K562 (cell line): ENCODE data around the gene DIMT1.

Experiments used
- BRF1 ChIP-seq: IDR thresholded peaks from 3 replicates; pipeline ENCODE4 v1.6.1; 2011; ENCODE audit warnings: borderline replicate concordance, mild to moderate bottlenecking; ENCODE audit not compliant: insufficient read length; ENCODE audit errors: extremely low read depth
- E2F4 ChIP-seq: sonication (generic); formaldehyde crosslinking; IDR thresholded peaks from 2 replicates; pipeline ENCODE4 v1.8.0; 2022; ENCODE audit warnings: mild to moderate bottlenecking, low read depth, missing genetic modification reagents
- ETV5 ChIP-seq: sonication (generic); formaldehyde crosslinking; IDR thresholded peaks from 2 replicates; pipeline ENCODE4 v1.4.0; 2020; ENCODE audit warnings: low read depth, mild to moderate bottlenecking, missing genetic modification reagents
- FOXK1 ChIP-seq: sonication (generic); formaldehyde crosslinking; IDR thresholded peaks from 2 replicates; pipeline ENCODE4 v1.8.0; 2022; ENCODE audit warnings: missing genetic modification reagents, mild to moderate bottlenecking, borderline replicate concordance
- KDM4B ChIP-seq, 2 experiments: fragments of 450-650 bp in 1 of 2; sonication (generic) in 1 of 2; IDR thresholded peaks; 2 replicates each; pipeline ENCODE4 v1.6.1; 2016 to 2017; ENCODE audit warnings: borderline replicate concordance in 2 of 2, antibody characterized with exemption in 1 of 2, low read depth in 1 of 2, mild to moderate bottlenecking in 1 of 2
- KLF13 ChIP-seq: fragments of 450-650 bp; IDR thresholded peaks from 2 replicates; pipeline ENCODE4 v1.6.1; 2016; ENCODE audit warnings: missing genetic modification characterization, low read depth, mild to moderate bottlenecking, missing compliant biosample characterization, moderate library complexity, borderline replicate concordance
- SMARCC2 ChIP-seq: fragments of 450-650 bp; IDR thresholded peaks from 2 replicates; pipeline ENCODE4 v1.6.1; 2017; ENCODE audit warnings: antibody characterized with exemption, moderate library complexity, mild to moderate bottlenecking, low read depth
- ZFX ChIP-seq: sonication (generic); formaldehyde crosslinking; IDR thresholded peaks from 2 replicates; pipeline ENCODE4 v1.8.0; 2022; ENCODE audit warnings: mild to moderate bottlenecking, missing genetic modification reagents, moderate library complexity
- ZNF780A ChIP-seq: fragments of 250-450 bp; sonication (Bioruptor Pico); IDR thresholded peaks from 2 replicates; pipeline ENCODE4 v1.5.0; 2021; ENCODE audit warnings: mild to moderate bottlenecking
- TF ChIP-seq, protein P1 (sequence below), 3 experiments: IDR thresholded peaks in 2 of 3; conservative IDR thresholded peaks in 1 of 3; 2 replicates each; pipeline ENCODE4 v1.5.1; 2011 to 2012; ENCODE audit warnings: low read length in 3 of 3, mild to moderate bottlenecking in 3 of 3, control low read depth in 2 of 3, improper control_type of control experiment in 1 of 3, inconsistent platforms in 1 of 3, low read depth in 1 of 3, mixed read lengths in 1 of 3, moderate library complexity in 1 of 3; ENCODE audit not compliant: insufficient read depth in 2 of 3

GRCh38 chr5:62395210-62395950 is 8.3 kb downstream of the DIMT1 start:
- TF ChIP-seq BRF1, result no peak
- TF ChIP-seq KLF13, result no peak
- TF ChIP-seq FOXK1, result no peak
- TF ChIP-seq ZNF780A (CRISPR knock-in tag), result no peak
- TF ChIP-seq, protein P1, sequence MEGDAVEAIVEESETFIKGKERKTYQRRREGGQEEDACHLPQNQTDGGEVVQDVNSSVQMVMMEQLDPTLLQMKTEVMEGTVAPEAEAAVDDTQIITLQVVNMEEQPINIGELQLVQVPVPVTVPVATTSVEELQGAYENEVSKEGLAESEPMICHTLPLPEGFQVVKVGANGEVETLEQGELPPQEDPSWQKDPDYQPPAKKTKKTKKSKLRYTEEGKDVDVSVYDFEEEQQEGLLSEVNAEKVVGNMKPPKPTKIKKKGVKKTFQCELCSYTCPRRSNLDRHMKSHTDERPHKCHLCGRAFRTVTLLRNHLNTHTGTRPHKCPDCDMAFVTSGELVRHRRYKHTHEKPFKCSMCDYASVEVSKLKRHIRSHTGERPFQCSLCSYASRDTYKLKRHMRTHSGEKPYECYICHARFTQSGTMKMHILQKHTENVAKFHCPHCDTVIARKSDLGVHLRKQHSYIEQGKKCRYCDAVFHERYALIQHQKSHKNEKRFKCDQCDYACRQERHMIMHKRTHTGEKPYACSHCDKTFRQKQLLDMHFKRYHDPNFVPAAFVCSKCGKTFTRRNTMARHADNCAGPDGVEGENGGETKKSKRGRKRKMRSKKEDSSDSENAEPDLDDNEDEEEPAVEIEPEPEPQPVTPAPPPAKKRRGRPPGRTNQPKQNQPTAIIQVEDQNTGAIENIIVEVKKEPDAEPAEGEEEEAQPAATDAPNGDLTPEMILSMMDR (IDR thresholded peaks at IDR 0.05 in 2 of 3, conservative IDR thresholded peaks at IDR 0.05 in 1 of 3; ENCODE audit: insufficient read depth in 2 of 3, low read depth in 1 of 3, low read length in 3 of 3), result no peak
- no peak for TF ChIP-seq E2F4 (CRISPR knock-in tag)
- TF ChIP-seq KDM4B (IDR thresholded peaks at IDR 0.05; ENCODE audit: borderline replicate concordance in 2 of 2, low read depth in 1 of 2), result no peak
- TF ChIP-seq ZFX (CRISPR knock-in tag), result no peak
- TF ChIP-seq SMARCC2, result no peak
- no peak for TF ChIP-seq ETV5 (CRISPR knock-in tag)
